ENCODE results near the gene SSH3.

- no peak for TF ChIP-seq CTCF (IDR thresholded peaks at IDR 0.05)
- no peak for TF ChIP-seq POLR2A (IDR thresholded peaks at IDR 0.05)
Observed at GRCh38 chr11:67320011-67320410, 16.7 kb downstream of the SSH3 start.
